ENCODE data around the gene VIPR1.

DNA sequence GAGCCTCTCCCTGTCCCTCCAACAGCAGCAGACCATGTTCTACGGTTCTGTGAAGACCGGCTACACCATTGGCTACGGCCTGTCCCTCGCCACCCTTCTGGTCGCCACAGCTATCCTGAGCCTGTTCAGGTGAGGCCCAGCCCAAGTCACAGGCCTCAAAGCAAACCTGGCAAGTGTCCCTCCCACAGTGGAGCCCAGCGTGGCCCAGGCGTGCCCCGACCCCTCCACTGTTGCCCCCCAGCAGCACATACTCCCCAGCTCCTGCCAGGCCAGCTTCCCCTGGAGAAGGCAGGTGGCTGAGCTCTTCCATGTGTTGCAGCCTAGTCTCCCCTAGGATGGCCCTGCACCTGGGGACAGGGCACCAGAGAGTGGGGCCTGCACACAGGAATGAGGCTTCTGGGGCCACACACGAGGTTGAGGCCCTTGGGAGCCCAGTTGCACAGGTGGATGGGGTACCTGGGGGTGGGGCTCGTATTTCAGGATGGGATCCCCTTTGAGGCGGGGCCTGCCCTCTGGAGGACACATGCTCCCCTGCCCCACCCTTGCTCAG is 25.0 kb downstream of the VIPR1 start:
- TF ChIP-seq CTCF (conservative IDR thresholded peaks at IDR 0.05; ENCODE audit: low read depth, low read length) (no peak), EZH2 (IDR thresholded peaks at IDR 0.05; ENCODE audit: low read length, unreplicated experiment) (no peak)
